Esophagus (tissue), 2 donors: ENCODE results near the gene KDM5B. TPM values are rescaled to one million over a fixed set of nuclear protein-coding genes. Genes with fewer than 3 reads are reported as not detected.

Experiments
- H3K27ac ChIP-seq, 2 donors: one replicate each; pipeline ENCODE4 v1.5.1; 2013; ENCODE audit warnings: low read depth in 2 of 2, mild to moderate bottlenecking in 2 of 2, inconsistent platforms in 1 of 2, low read length in 1 of 2, moderate library complexity in 1 of 2
- H3K27me3 ChIP-seq, 2 donors: one replicate each; pipeline ENCODE4 v1.6.1; 2013; ENCODE audit warnings: low read length in 2 of 2, control low read depth in 1 of 2, mild to moderate bottlenecking in 1 of 2; ENCODE audit not compliant: insufficient read depth in 2 of 2, control insufficient read depth in 1 of 2
- H3K36me3 ChIP-seq, 2 donors: one replicate each; pipeline ENCODE4 v1.6.1; 2013; ENCODE audit warnings: low read length in 1 of 2; ENCODE audit not compliant: control insufficient read depth in 2 of 2, insufficient read depth in 2 of 2
- H3K4me1 ChIP-seq, 2 donors: one replicate each; pipeline ENCODE4 v1.6.1; 2013; ENCODE audit warnings: low read length in 1 of 2; ENCODE audit not compliant: control insufficient read depth in 2 of 2, insufficient read depth in 2 of 2
- H3K4me3 ChIP-seq, 2 donors: one replicate each; pipeline ENCODE4 v1.5.1; 2013; ENCODE audit warnings: low read length in 2 of 2, mild to moderate bottlenecking in 2 of 2, low read depth in 1 of 2, moderate library complexity in 1 of 2
- H3K9me3 ChIP-seq, 2 donors: one replicate each; pipeline ENCODE4 v1.6.1; 2013; ENCODE audit warnings: mild to moderate bottlenecking in 2 of 2, low read depth in 1 of 2, low read length in 1 of 2, moderate library complexity in 1 of 2; ENCODE audit not compliant: control insufficient read depth in 2 of 2, insufficient read depth in 1 of 2
- WGBS, 2 donors: extraction: QIAGEN DNeasy Blood & Tissue Kit; methylation state at CpG; one replicate each; pipeline ENCODE4 v1.1.7; 2013; 5-methylcytosine and 5-hydroxymethylcytosine counted together
- polyA plus RNA-seq, 2 donors: library from polyadenylated mRNA; stranded (reverse); fragments of 200-250 nt; gene quantifications; one replicate each; pipeline ENCODE4 v1.2.3, GENCODE V29; 2013
- donor health status: healthy with polysubstance abuse.
- donor health status: Bipolar disorder and iron deficiency.

The KDM5B gene
- polyA plus RNA-seq, 2 donors = 18.1 to 20.9 TPM

DNA sequence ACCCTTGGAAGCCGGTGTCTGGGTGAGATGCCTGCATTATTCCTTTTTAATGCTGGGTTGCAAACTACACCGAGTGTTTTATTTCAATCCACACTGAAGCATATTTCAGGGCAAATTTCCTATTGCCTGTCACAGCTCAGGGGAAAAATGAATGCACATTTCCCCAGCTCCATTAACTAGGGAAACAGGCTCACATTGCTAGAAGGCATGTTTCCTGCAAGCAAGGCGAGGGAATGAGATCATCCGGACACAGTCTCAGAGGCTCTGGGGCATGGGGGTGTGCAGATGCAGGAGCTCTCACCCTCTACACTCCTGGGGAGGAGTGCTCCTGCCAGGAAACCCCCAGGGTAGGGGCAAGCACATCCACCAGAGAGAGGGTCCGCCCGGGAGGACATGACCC, 122.6 kb downstream of the KDM5B start:
- Histone ChIP-seq H3K27me3 (no peaks in the 10 kb centered on the region), H3K9me3 (no peaks in the 10 kb centered on the region)

DNA sequence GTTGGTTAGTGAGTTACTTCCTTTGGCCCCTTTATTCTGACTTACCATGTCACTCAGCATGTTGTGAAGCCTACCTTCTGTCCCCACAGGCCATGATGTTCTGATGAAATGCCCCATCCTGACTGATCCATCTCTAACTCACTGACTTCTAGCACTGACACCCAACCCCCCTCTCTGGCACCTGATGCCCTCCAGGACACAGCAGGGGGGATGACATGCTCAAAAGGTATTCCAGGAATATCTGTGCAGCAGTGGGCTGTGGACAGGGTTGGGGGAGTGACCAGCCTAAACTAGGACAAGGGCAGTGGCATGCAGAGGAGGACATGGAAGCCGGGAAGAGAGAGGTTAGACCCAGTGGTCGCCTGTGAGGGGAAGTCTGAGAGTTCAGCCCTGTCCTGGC, 123.5 kb downstream of the KDM5B start:
- 33 to 43% methylated on average over 2 of the region's 2 CpGs for WGBS, 2 donors

More for the DNA sequence above, 122.6 kb downstream of the KDM5B start:
- Histone ChIP-seq H3K27ac (no peak overlapping the region), H3K4me3 (no peak overlapping the region), H3K36me3 (no peaks in the 10 kb centered on the region), H3K4me1 (peaks cover 0 to 2% of the 10 kb centered on the region in 2 donors)
- 73 to 78% methylated on average over 6 of the region's 6 CpGs for WGBS, 2 donors

DNA sequence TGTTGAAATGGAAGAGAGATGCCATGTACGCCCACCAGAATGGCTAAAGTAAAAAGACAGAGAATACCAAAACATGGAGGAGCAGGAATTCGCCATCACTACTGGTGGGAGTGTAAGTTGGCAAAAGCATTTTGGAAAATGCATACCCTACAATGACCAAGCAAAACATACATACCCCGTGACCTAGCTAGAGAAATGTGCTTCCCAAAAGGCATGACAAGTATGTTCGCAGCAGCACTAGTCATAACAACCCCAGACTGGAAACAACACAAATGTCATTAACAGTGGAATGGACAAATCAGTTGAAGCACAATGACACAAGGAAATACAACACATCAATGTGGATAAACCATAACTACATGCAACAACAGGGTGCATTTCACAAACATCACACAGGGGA, 125.2 kb downstream of the KDM5B start:
- 86% methylated on average over 4 of the region's 4 CpGs for WGBS, 2 donors
- Histone ChIP-seq H3K4me1 (no peaks in the 10 kb centered on the region), H3K27ac (no peak overlapping the region), H3K4me3 (no peak overlapping the region), H3K9me3 (peaks cover 0 to 4% of the 10 kb centered on the region in 2 donors), H3K36me3 (no peaks in the 10 kb centered on the region), H3K27me3 (no peaks in the 10 kb centered on the region)

More for the DNA sequence above, 123.5 kb downstream of the KDM5B start:
- Histone ChIP-seq H3K27me3 (no peaks in the 10 kb centered on the region), H3K9me3 (no peaks in the 10 kb centered on the region), H3K36me3 (no peaks in the 10 kb centered on the region), H3K4me3 (no peak overlapping the region), H3K4me1 (peaks cover 0 to 2% of the 10 kb centered on the region in 2 donors), H3K27ac (no peak overlapping the region)

DNA sequence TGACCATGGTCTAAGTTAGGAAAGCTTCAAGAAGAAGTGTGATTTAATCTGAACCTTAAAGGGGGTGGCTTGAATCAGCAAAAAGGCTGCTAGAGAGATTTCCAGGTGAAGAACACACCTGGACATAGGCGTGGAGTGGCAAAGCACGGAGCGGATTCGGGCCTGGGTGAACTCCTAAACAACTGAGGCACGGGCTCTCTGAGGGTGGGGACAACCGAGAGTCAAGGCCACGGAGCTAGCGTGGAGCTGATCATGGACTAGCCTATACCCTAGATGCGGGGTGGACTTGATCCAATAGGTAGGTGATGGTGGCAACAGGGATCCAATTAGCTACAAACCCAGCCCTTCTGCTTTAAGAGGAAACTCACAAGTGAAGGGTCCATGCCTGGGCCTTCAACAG, 125.7 kb downstream of the KDM5B start:
- WGBS, 2 donors = 90 to 92% methylated on average over 9 of the region's 9 CpGs
- H3K9me3 ChIP-seq = peaks cover 0 to 4% of the 10 kb centered on the region in 2 donors
- no peaks in the 10 kb centered on the region for H3K4me1 ChIP-seq
- H3K27me3 ChIP-seq = no peaks in the 10 kb centered on the region
- no peak overlapping the region for H3K27ac ChIP-seq
- no peaks in the 10 kb centered on the region for H3K36me3 ChIP-seq
- no peak overlapping the region for H3K4me3 ChIP-seq

DNA sequence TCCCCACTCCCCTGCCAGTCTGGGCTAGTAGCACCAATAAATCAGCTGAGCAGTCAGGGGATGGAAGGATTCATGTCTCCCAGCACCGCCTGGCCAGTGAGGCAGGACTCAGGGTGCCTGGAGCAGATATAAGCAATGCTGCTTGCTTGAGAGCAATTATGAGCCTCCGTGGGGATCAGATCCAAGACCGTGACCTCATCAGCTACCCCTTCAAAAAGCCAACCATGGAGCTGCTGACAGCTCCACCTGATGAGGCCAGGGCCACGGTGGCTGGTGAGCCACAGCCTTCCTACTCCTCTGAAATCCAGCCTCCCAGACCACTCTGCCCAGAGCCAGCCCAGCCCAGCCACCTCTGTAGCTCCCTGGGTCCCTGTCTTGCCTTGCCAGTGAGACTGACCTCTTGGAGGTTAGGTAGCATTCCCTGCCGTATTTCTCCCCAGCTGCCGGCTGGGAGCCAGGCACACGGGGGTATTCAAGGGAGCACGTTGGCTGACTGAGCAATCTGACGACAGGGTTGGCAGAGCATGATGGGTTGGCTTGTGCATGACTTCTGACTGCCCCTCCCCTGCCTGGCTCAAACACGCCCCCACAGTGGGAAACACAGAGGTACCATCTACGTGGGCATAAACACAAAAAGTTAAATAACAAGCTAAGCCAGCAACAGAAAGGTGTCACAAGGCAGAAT, 126.3 kb downstream of the KDM5B start:
- Histone ChIP-seq H3K9me3 (peaks cover 0 to 6% of the 10 kb centered on the region in 2 donors), H3K36me3 (no peaks in the 10 kb centered on the region), H3K4me3 (no peak overlapping the region), H3K27me3 (no peaks in the 10 kb centered on the region), H3K4me1 (no peaks in the 10 kb centered on the region), H3K27ac (no peak overlapping the region)
- 62 to 67% methylated on average over 11 of the region's 11 CpGs for WGBS, 2 donors

DNA sequence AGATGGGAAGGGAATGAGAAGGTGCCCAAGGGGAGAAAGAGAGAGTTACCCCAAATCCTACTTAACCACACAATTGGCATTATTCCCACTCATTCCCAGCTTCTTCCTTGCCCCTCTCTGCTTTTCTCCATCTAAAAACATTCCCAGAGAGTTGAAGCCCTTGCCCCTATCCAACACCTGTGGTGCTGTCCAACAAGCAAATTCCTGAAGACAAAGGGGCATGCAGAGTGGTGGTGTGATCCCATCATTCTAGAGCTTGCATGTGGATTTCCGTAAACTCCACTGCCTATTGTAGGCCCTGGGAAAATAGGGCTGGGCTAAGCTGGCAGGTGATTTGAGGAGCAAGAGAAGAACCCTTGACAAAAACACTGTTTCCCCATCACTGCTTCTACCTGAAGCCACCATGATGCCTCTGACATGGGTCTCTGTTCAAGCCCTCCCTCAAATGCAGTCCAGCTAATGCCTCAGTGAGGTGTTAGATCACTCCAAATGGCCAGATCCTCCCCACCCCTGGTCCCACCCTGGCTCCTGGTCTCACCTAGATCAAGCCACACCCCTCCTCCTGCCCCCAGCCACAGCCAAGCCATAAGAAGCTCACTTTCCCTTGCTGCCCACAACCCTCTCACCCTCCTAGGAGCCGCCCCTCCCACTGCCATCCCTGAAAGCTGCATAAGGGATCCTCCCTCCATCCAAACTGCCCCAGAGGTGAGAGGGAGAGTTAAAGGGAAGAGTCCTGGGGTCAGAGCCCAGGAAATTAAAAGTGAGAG, 127.5 kb downstream of the KDM5B start:
- Histone ChIP-seq H3K27me3 (no peaks in the 10 kb centered on the region), H3K4me1 (no peaks in the 10 kb centered on the region), H3K4me3 (no peak overlapping the region), H3K9me3 (peaks cover 0 to 6% of the 10 kb centered on the region in 2 donors), H3K27ac (no peak overlapping the region), H3K36me3 (no peaks in the 10 kb centered on the region)
- 65 to 76% methylated on average over 2 of the region's 2 CpGs for WGBS, 2 donors

DNA sequence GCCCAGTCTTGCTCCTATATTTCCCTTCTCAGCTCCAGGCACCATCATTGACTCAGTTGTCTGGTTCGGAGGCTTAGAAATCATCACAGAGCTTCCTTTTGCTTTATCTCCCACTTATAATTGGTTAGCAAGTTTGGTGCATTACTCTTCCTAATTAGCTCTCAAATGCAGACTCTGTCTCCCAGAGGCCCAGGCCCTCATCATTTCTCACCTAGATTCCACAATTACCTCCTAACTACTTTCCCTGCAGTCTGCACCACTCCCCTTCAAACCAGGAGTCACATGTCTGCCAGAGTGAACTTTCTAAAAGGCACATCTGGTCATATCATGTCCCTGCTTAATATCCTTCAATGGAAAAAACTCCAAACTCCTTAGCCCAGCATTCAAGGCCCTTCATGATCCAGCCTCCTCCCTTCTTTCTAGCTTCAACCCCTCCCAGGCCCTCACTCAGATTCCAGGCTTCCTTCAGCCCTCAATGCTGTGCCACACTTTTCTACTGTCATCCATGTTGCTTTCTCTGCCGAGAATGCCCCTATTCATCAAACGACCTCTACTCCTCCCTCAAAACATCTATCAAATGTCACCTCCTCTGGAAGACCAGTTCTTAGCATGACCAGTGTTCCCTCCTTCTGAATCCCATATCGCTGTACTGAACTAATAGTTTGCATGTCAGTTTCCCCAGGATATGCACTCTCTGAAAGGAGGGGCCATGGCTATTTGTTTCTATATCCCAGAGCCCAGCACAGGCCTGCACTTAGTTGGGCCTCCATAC, 128.6 kb downstream of the KDM5B start:
- Histone ChIP-seq H3K27me3 (no peaks in the 10 kb centered on the region), H3K27ac (no peak overlapping the region), H3K9me3 (peaks cover 0 to 6% of the 10 kb centered on the region in 2 donors), H3K36me3 (no peaks in the 10 kb centered on the region), H3K4me1 (no peaks in the 10 kb centered on the region), H3K4me3 (no peak overlapping the region)
- 64 to 67% methylated on average over 4 of the region's 4 CpGs for WGBS, 2 donors

DNA sequence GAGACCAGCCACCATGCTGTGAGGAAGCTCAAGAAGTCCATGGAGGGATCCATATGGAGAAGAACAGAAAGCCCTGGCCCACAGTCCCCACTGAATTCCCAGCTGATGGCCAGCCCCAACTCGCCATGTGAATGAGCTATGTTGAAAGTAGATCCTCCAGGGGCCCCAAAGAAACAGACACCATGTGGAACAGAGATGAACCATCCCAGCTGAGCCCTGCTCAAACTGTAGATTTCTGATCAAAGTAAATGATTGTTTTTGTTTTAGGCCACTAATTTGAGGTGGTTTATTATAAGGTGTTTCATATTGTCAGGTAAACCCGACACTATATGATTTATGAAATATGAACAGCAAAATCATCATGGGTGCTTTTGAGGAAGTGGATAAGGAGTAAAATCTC, 130.8 kb downstream of the KDM5B start:
- no peaks in the 10 kb centered on the region for H3K36me3 ChIP-seq
- H3K4me3 ChIP-seq = no peak overlapping the region
- 87 to 88% methylated on average over 2 of the region's 2 CpGs for WGBS, 2 donors
- H3K4me1 ChIP-seq = no peaks in the 10 kb centered on the region
- no peaks in the 10 kb centered on the region for H3K27me3 ChIP-seq
- H3K27ac ChIP-seq = no peak overlapping the region
- H3K9me3 ChIP-seq = peaks cover 0 to 6% of the 10 kb centered on the region in 2 donors
